GM12878 (cell line): ENCODE data around the gene TSPYL2. TPM values are rescaled to one million over a fixed set of nuclear protein-coding genes. Genes with fewer than 3 reads are reported as not detected.

Experiments
- ATAC-seq: fragments of 200-7000 bp; cut with Tn5 transposase; 3 replicates; pipeline ENCODE4 v1.9.1; 2020; ENCODE audit warnings: mild to moderate bottlenecking, moderate library complexity
- BruUV-seq: library from RNA; stranded (reverse); fragments of 400-500 nt; replicated peaks from 2 replicates; lab custom pipeline; 2021; lab: Mats Ljungman, UMichigan
- CTCF ChIA-PET: fragments of 300-600 bp; sonication (Branson Sonifier 250); formaldehyde crosslinking; extraction: SDS; loops from one replicate; lab custom pipeline; 2021; ENCODE audit warnings: inconsistent platforms; lab: Yijun Ruan, JAX
- POLR2A ChIA-PET: fragments of 350-600 bp; formaldehyde crosslinking; extraction: SDS; loops from one replicate; lab custom pipeline; 2021; ENCODE audit warnings: inconsistent platforms; lab: Charles Lee
- RAD21 ChIA-PET: fragments of 300-600 bp; sonication (Branson Sonifier 250); formaldehyde crosslinking; loops from one replicate; lab custom pipeline; 2023; ENCODE audit warnings: antibody characterized with exemption; ENCODE audit not compliant: unreplicated experiment; lab: Charles Lee
- SMC1A ChIA-PET: fragments of 300-600 bp; sonication (Branson Sonifier 250); formaldehyde crosslinking; loops from one replicate; lab custom pipeline; 2023; ENCODE audit not compliant: unreplicated experiment, uncharacterized antibody; lab: Charles Lee
- DNase-seq: peaks from one replicate; pipeline ENCODE4 v3.0.0-alpha.2; 2011; ENCODE audit warnings: low read depth, low spot score
- FAIRE-seq: peaks from 3 replicates; lab custom pipeline; 2011; peaks lifted over from hg19 to GRCh38; lab: Jason Lieb, UNC
- H2AFZ ChIP-seq: 2 replicates; pipeline ENCODE4 v1.6.0; 2011; ENCODE audit warnings: low read depth, low read length, control low read depth; ENCODE audit not compliant: control insufficient read depth
- H3K27ac ChIP-seq: 2 replicates; pipeline ENCODE4 v1.5.1; 2011; ENCODE audit warnings: control low read depth; ENCODE audit not compliant: control insufficient read depth, insufficient read depth
- H3K27me3 ChIP-seq, 2 experiments: replicated peaks in 1 of 2; 2 replicates each; pipeline versions ENCODE4 v1.6.0 to v1.6.1; 2011; ENCODE audit warnings: low read length in 1 of 2; ENCODE audit not compliant: control insufficient read depth in 2 of 2, insufficient read depth in 2 of 2
- H3K36me3 ChIP-seq, 2 experiments: 2 replicates each; pipeline ENCODE4 v1.5.1; 2011; ENCODE audit warnings: low read length in 1 of 2; ENCODE audit not compliant: control insufficient read depth in 2 of 2, insufficient read depth in 2 of 2
- H3K4me1 ChIP-seq: 2 replicates; pipeline ENCODE4 v1.6.1; 2011; ENCODE audit warnings: mild to moderate bottlenecking, low read length, moderate library complexity, mixed read lengths; ENCODE audit not compliant: control insufficient read depth, insufficient read depth
- H3K4me2 ChIP-seq: 2 replicates; pipeline ENCODE4 v1.6.0; 2011; ENCODE audit warnings: control low read depth; ENCODE audit not compliant: control insufficient read depth, insufficient read depth
- H3K4me3 ChIP-seq: fragments of 200-600 bp; sonication (generic); 2 replicates; pipeline ENCODE4 v1.5.1; 2016
- H3K79me2 ChIP-seq: 2 replicates; pipeline ENCODE4 v1.6.0; 2011; ENCODE audit warnings: low read length; ENCODE audit not compliant: control insufficient read depth, insufficient read depth
- H3K9ac ChIP-seq: 2 replicates; pipeline ENCODE4 v1.8.0; 2011; ENCODE audit warnings: low read length, control low read depth, mixed read lengths; ENCODE audit not compliant: control insufficient read depth, insufficient read depth
- H3K9me3 ChIP-seq: replicated peaks from 3 replicates; pipeline ENCODE4 v1.5.1; 2011; ENCODE audit warnings: mild to moderate bottlenecking, low read length; ENCODE audit not compliant: control insufficient read depth, insufficient read depth
- H4K20me1 ChIP-seq: 2 replicates; pipeline ENCODE4 v1.6.0; 2011; ENCODE audit not compliant: control insufficient read depth, insufficient read depth
- BRCA1 ChIP-seq: IDR thresholded peaks from 2 replicates; pipeline ENCODE4 v1.6.1; 2011; ENCODE audit warnings: low read depth, low read length, improper control_type of control experiment
- CREB1 ChIP-seq: IDR thresholded peaks from 2 replicates; pipeline ENCODE4 v1.6.1; 2012; ENCODE audit warnings: low read depth, mild to moderate bottlenecking, inconsistent platforms
- JUND ChIP-seq: IDR thresholded peaks from 2 replicates; pipeline ENCODE4 v1.6.1; 2012; ENCODE audit warnings: low read depth, mild to moderate bottlenecking, low read length, improper control_type of control experiment, moderate library complexity
- MEF2A ChIP-seq: IDR thresholded peaks from 2 replicates; pipeline ENCODE4 v1.6.1; 2011; ENCODE audit warnings: low read depth, mild to moderate bottlenecking, low read length, moderate library complexity; ENCODE audit not compliant: insufficient read depth
- MTA3 ChIP-seq: IDR thresholded peaks from 2 replicates; pipeline ENCODE4 v1.6.1; 2012; ENCODE audit warnings: low read length, inconsistent platforms, borderline replicate concordance
- MYB ChIP-seq: fragments of 150-350 bp; IDR thresholded peaks from 2 replicates; pipeline ENCODE4 v1.6.1; 2014; ENCODE audit warnings: mild to moderate bottlenecking, low read depth, low read length, borderline replicate concordance
- NBN ChIP-seq: fragments of 450-650 bp; IDR thresholded peaks from 2 replicates; pipeline ENCODE4 v1.6.1; 2016
- NFYB ChIP-seq: IDR thresholded peaks from 2 replicates; pipeline ENCODE4 v1.6.1; 2011; ENCODE audit warnings: low read depth, mild to moderate bottlenecking, low read length, improper control_type of control experiment, moderate library complexity; ENCODE audit not compliant: insufficient read depth
- NR2C2 ChIP-seq: IDR thresholded peaks from 2 replicates; pipeline ENCODE4 v1.6.1; 2011; ENCODE audit warnings: borderline replicate concordance, low read depth; ENCODE audit not compliant: control insufficient read depth, insufficient read length
- PBX3 ChIP-seq: IDR thresholded peaks from 2 replicates; pipeline ENCODE4 v1.6.1; 2011; ENCODE audit warnings: mild to moderate bottlenecking, low read depth, low read length, moderate library complexity; ENCODE audit not compliant: insufficient replicate concordance
- RELB ChIP-seq: fragments of 450-650 bp; IDR thresholded peaks from 2 replicates; pipeline ENCODE4 v1.6.1; 2017; ENCODE audit warnings: low read depth, mild to moderate bottlenecking, moderate library complexity
- TCF7 ChIP-seq: IDR thresholded peaks from 2 replicates; pipeline ENCODE4 v1.6.1; 2014; ENCODE audit warnings: antibody characterized with exemption, borderline replicate concordance
- ZBTB33 ChIP-seq: fragments of 450-650 bp; IDR thresholded peaks from 2 replicates; pipeline ENCODE4 v1.6.1; 2017; ENCODE audit warnings: mild to moderate bottlenecking
- ZZZ3 ChIP-seq: IDR thresholded peaks from 2 replicates; pipeline ENCODE4 v1.6.1; 2011; ENCODE audit warnings: low read depth; ENCODE audit not compliant: control insufficient read depth, insufficient read length
- WGBS: methylation state at CpG from one replicate; pipeline ENCODE4 v1.1.6; 2016; ENCODE audit warnings: low lambda C conversion rate; ENCODE audit not compliant: insufficient replicate concordance, insufficient coverage; ENCODE audit errors: missing lambda C conversion rate; 5-methylcytosine and 5-hydroxymethylcytosine counted together
- in situ Hi-C: fragments of 300-500 bp; cut with MboI; formaldehyde crosslinking; loops from 9 replicates; pipeline ENCODE4 v1.14.3; 2018; ENCODE audit warnings: mixed read lengths
- intact Hi-C: fragments of 100-400 bp; cut with micrococcal nuclease; formaldehyde crosslinking; loops from one replicate; pipeline ENCODE4 v1.14.2; 2022; ENCODE audit not compliant: unreplicated experiment
- polyA plus RNA-seq, 11 experiments: library from polyadenylated mRNA; depleted of rRNA in 4 of 11; unstranded in 6 of 11; stranded (reverse) in 5 of 11; fragments of >200 nt; fragmentation: Nextera tagmentation in 4 of 11; fragmentation: Illumina TruSeq in 1 of 11; extraction: Ambion mirVana in 4 of 11; extraction: Trizol in 1 of 11; gene quantifications; 1 replicate in 1 of 11; 2 replicates in 10 of 11; pipeline versions ENCODE4 v1.2.1 to v1.2.3, GENCODE V29; 2011 to 2016; ENCODE audit warnings: inconsistent platforms in 2 of 11, missing spikeins in 2 of 11, low read depth in 1 of 11
- total RNA-seq, 4 experiments: library from RNA; depleted of rRNA in 3 of 4; stranded (reverse); fragments of >200 nt in 3 of 4; fragmentation: Illumina TruSeq in 1 of 4; extraction: Trizol in 1 of 4; gene quantifications; 2 replicates each; pipeline versions ENCODE4 v1.2.1 to v1.2.3, GENCODE V29; 2013 to 2021
- TF ChIP-seq, protein P1 (sequence below): fragments of 450-650 bp; IDR thresholded peaks from 2 replicates; pipeline ENCODE4 v1.6.1; 2014; ENCODE audit warnings: mild to moderate bottlenecking
- TF ChIP-seq, protein P2 (sequence below): fragments of 450-650 bp; conservative IDR thresholded peaks from 2 replicates; pipeline ENCODE4 v1.6.1; 2017; ENCODE audit warnings: mild to moderate bottlenecking, moderate library complexity

Gene TSPYL2
- total and polyA plus RNA-seq, 10 of the 15 experiments (the other 5 are each of a cell fraction or from before 2014, with no cell fraction given), result 0.53 to 24.6 (median 14.5) TPM

- H3K9me3 ChIP-seq, result no peaks in the 10 kb centered on the region
- TF ChIP-seq NR2C2 (no peak), TCF7 (no peak), NBN (no peak), BRCA1 (no peak), MYB (no peak), CREB1 (no peak), ZBTB33 (no peak), RELB (no peak), NFYB (no peak), MTA3 (no peak), ZZZ3 (no peak), MEF2A (no peak), PBX3 (no peak), JUND (no peak)
- TF ChIP-seq, protein P1, sequence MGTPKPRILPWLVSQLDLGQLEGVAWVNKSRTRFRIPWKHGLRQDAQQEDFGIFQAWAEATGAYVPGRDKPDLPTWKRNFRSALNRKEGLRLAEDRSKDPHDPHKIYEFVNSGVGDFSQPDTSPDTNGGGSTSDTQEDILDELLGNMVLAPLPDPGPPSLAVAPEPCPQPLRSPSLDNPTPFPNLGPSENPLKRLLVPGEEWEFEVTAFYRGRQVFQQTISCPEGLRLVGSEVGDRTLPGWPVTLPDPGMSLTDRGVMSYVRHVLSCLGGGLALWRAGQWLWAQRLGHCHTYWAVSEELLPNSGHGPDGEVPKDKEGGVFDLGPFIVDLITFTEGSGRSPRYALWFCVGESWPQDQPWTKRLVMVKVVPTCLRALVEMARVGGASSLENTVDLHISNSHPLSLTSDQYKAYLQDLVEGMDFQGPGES, result no peak
- TF ChIP-seq, protein P2, sequence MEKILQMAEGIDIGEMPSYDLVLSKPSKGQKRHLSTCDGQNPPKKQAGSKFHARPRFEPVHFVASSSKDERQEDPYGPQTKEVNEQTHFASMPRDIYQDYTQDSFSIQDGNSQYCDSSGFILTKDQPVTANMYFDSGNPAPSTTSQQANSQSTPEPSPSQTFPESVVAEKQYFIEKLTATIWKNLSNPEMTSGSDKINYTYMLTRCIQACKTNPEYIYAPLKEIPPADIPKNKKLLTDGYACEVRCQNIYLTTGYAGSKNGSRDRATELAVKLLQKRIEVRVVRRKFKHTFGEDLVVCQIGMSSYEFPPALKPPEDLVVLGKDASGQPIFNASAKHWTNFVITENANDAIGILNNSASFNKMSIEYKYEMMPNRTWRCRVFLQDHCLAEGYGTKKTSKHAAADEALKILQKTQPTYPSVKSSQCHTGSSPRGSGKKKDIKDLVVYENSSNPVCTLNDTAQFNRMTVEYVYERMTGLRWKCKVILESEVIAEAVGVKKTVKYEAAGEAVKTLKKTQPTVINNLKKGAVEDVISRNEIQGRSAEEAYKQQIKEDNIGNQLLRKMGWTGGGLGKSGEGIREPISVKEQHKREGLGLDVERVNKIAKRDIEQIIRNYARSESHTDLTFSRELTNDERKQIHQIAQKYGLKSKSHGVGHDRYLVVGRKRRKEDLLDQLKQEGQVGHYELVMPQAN, result no peak
- TF ChIP-seq, all 136 proteins: peak for 0
- H3K9ac ChIP-seq, result no peak overlapping the region
- ChIA-PET POLR2A (no interaction called here), SMC1A (interaction anchor here (2.0 kb wide), 1 partner anchor 13 kb away, joined by 9 read pairs; no protein-coding TSS in a partner anchor), RAD21 (no interaction called here), CTCF (no interaction called here)
- in situ Hi-C loops (no loop called here), intact Hi-C loops (no loop called here)
- FAIRE-seq, result no peak
- no peak for ATAC-seq
- no peak overlapping the region for H2AFZ ChIP-seq
- peaks cover 0 to 5% of the 10 kb centered on the region in 2 experiments; a peak in 1 of 4 replicates for H3K36me3 ChIP-seq
- WGBS, result 62% methylated on average over 17 of the region's 17 CpGs
- no peaks in the 10 kb centered on the region for H4K20me1 ChIP-seq
- H3K27ac ChIP-seq, result no peak overlapping the region
- DNase-seq, result no peak
- H3K4me1 ChIP-seq, result no peaks in the 10 kb centered on the region
- H3K4me3 ChIP-seq, result no peak overlapping the region
- peaks cover 6% of the 10 kb centered on the region for H3K79me2 ChIP-seq
- no peak overlapping the region for H3K4me2 ChIP-seq
- BruUV-seq, result no TSS peak
- no peaks in the 10 kb centered on the region for H3K27me3 ChIP-seq
These were observed 3.6 kb downstream of the TSPYL2 start for GRCh38 chrX:53085661-53086229.
